LNCaP clone FGC (cell line): ENCODE data around the gene MAPKAP1.

Experiments
- DNase-seq: peaks from one replicate; pipeline ENCODE4 v3.0.0-alpha.2; 2011; ENCODE audit warnings: low read depth
- H3K4me3 ChIP-seq: 2 replicates; pipeline ENCODE4 v1.5.1; 2011; ENCODE audit warnings: mild to moderate bottlenecking, low read depth, low read length, control low read depth
- CTCF ChIP-seq: IDR thresholded peaks from 2 replicates; pipeline ENCODE4 v1.5.1; 2012; ENCODE audit warnings: mild to moderate bottlenecking; ENCODE audit not compliant: control insufficient read depth, insufficient read depth; ENCODE audit errors: extremely low read depth

MAPKAP1 gene

GRCh38 chr9:125706651-125707471 lies at the start of gene MAPKAP1:
Gene MAPKAP1, minus strand, starts transcription at chr9:125707208. Its CDS starts 34,634 bp downstream, at chr9:125672574.
- peak within 1 kb of the TSS; percentile 95 for H3K4me3 ChIP-seq
- TF ChIP-seq CTCF: no peak
- DNase-seq: peak; percentile 86

DNA sequence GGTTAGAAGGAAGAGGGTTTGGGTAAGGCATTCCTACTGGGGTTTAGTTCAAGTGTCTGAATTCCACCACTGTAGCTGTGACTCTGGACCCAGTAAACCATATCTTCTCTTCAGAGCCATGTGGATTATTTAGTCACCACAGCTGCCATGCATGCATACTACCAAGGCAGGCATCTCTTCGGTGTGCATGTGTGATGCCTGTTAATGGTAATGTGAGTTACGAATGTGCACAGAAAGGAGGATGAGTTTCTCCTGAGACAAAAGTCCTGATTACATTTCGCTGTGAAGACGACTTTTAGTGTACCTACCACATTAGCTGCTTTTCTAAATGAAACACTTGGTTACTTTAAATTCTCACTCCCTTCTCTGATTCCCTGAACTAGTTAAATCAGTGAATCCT lies 49.5 kb upstream of the MAPKAP1 start:
- no peak for DNase-seq
- no peak overlapping the region for H3K4me3 ChIP-seq
- no peak for TF ChIP-seq CTCF

GRCh38 chr9:125755340-125755739 lies 48.3 kb upstream of the MAPKAP1 start:
- no peak for TF ChIP-seq CTCF
- DNase-seq: no peak
- no peak overlapping the region for H3K4me3 ChIP-seq

GRCh38 chr9:125754096-125754495 lies 47.1 kb upstream of the MAPKAP1 start:
- H3K4me3 ChIP-seq: no peak overlapping the region
- no peak for TF ChIP-seq CTCF
- no peak for DNase-seq

DNA sequence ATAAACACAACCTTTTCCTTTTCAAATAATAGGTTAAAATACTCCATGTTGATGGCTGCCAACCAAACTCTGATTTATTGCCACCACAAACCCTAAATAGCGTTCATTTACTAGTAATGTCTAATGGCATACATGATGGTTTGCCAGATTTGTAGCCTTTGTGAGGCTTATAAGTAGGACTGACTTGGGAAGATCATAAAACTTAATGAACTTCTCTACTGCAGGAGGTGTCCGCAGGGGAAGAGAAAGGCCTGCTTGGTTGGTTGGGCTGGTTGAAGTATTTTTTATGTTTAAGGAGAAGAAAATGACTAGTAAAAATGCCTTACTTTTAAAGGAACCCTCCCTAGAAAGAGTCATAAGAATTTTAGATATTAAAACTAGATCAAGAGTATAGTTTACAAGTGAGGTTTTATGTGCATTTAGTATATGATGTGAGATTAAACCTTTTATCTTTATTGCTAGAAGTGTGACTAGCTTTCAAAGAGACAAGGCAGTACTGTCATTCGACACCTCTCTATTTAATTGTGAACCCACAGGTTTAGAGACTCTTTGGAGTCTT lies 45.1 kb upstream of the MAPKAP1 start:
- H3K4me3 ChIP-seq: no peak overlapping the region
- DNase-seq: no peak
- no peak for TF ChIP-seq CTCF

- DNase-seq: no peak
- no peak for TF ChIP-seq CTCF
- no peak overlapping the region for H3K4me3 ChIP-seq
Measured at GRCh38 chr9:125750627-125751011, 43.6 kb upstream of the MAPKAP1 start.
